Mesenteric fat pad (tissue), 1 donor: Measurements from ENCODE around the gene COL6A6. TPM values are rescaled to one million over a fixed set of nuclear protein-coding genes. Genes with fewer than 3 reads are reported as not detected.
"Not testable (repeated sequence)": the region's sequence is repeated elsewhere in the genome, so short reads cannot be mapped to it uniquely, and the experiment has no call there.

Experiments used
- DNase-seq: peaks from one replicate; pipeline ENCODE4 v3.0.0-alpha.2; 2020; ENCODE audit warnings: low spot score
- total RNA-seq: library from RNA; stranded (reverse); fragmentation: NEBNext Ultra II Directional; extraction: Animal tissue kit (Norgen Biotek cat#: 25700); gene quantifications from one replicate; pipeline ENCODE4 v1.2.1, GENCODE V29; 2021
- donor health status: DM: yes; HTN: yes; CAD: no.

The COL6A6 gene
- total RNA-seq, 1 donor from 2014 or later, result 0.96 TPM

- DNase-seq, result no peak
These were observed 12.7 kb downstream of the COL6A6 start for GRCh38 chr3:130529486-130530215.

GRCh38 chr3:130533247-130533646 lies 16.3 kb downstream of the COL6A6 start:
- no peak for DNase-seq

- DNase-seq, result no peak
These were observed 20.8 kb downstream of the COL6A6 start for GRCh38 chr3:130537673-130538304.

- DNase-seq, result no peak
These were observed 22.0 kb downstream of the COL6A6 start for GRCh38 chr3:130539005-130539404.

- no peak for DNase-seq
These were observed 26.3 kb downstream of the COL6A6 start for GRCh38 chr3:130543322-130543721.

- DNase-seq, result no peak
These were observed 30.1 kb downstream of the COL6A6 start for GRCh38 chr3:130546920-130547679.

GRCh38 chr3:130547680-130548065 lies 30.7 kb downstream of the COL6A6 start:
- DNase-seq, result not testable (repeated sequence)

GRCh38 chr3:130548356-130548755 lies 31.4 kb downstream of the COL6A6 start:
- no peak for DNase-seq

GRCh38 chr3:130557336-130558035 lies 40.5 kb downstream of the COL6A6 start:
- no peak for DNase-seq

- DNase-seq, result no peak
These were observed 41.4 kb downstream of the COL6A6 start for GRCh38 chr3:130558366-130558765.

GRCh38 chr3:130565224-130565623 lies 48.2 kb downstream of the COL6A6 start:
- peak; percentile 55 for DNase-seq

Other genes starting within 250 kb of the COL6A6 start
- gene COL6A5, start 171.5 kb upstream of the COL6A6 start, total RNA-seq, result not detected
- gene PIK3R4, start 229.7 kb downstream of the COL6A6 start, total RNA-seq, result 22.8 TPM